Midbrain (tissue), 1 donor: ENCODE data around the gene AMN.

Experiments
- DNase-seq: peaks from one replicate; lab custom pipeline; 2025; lab: John Stamatoyannopoulos, UW

The AMN gene

DNA sequence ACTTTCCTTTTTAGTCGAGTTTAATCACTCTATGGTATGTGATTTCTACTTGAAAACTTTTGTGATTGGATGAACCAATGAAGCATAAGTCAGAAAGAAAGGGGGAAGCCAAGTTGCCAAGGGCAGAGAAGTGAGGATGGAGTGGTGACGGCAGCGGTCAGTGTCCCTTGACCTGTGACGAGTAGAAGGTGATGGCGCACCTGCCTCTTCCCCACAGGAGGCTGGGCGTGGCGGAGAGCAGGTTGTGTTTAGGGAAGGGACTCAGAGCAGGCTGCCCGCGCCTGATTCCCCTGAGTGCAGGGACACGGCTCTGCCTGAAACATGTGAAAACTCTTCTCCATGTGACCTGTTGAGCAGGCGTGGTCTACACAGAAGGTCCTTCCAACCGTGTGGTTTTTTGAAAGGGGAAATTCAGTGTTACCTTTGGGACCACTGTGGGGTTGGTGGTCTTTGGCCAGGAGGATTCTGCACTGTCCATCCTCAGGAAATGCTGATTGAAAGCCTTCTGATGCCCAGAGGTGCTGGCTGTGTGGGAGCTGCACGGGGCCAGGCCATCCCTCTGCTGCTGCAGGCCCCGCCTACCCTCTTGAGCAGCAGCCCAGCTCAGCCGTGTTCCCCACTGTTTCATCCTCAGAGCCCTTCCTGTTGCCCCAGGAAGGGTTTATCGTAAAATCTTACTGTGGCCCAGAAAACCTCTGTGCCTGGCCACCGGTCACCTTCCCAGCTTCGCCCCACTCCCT, 23.5 kb upstream of the AMN start:
- no peak for DNase-seq

DNA sequence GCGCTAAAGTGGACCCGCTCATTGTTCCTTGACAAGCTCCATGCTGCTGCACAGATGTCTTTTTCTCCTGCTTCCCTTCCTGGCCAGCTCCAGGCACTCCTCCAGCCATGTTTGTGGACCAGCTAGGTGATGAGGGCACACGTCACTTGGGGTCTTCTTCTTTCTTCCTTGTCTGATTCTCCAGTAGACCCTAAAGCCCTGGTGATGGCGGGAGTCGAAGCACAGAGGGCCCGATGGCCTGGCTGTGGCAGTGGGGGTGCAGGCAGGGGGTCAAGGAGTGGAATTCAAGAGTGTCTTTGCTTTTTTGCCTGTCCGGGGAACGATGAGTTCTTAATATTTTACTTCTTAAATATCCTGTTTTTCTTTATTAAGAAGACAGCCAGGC, 23.0 kb upstream of the AMN start:
- DNase-seq, result no peak

DNA sequence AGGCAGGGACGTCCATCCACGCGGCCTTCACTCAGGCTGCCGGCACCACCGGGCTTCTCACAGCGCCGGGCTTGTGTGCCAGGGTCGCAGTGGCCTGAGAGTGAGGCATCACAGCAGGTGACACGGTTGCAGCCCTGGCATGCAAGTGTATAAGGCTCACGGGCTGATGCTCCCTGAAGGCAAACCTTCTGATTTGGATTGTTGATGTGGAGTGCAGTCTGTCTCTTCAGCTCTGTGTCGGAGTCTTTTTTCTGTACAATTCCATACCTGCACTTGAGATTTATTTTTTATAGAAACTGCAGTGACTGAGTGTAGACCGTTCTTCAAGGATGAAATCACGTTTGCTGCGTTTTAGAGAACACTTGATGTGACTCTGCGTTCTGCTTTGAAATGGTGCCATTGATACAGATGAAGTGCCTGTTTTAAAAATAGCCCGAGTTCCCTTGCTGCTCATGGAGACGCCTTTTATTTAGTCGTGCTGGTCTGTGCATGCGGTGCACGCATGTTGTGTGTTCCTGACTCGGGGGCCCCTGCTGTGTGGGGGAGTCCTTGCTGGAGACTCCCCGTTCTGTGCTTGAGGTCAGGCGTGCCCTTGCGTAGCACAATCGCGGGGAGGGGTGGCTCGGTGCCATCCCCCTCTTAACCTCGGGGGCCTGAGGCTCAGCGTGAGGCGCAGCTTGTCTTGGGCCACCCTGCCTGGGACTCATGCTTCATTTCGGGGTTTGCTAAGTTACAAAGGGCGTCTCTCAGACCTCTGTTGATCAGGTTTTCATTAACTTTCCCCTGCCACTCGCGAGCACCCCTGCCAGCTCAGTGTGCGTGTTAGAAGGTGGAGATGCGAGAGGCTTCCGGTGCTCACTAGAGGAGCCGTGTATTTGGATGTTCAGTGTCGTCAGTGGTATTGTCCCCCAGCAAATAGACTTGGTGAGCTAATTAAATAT, 21.6 kb upstream of the AMN start:
- DNase-seq, result no peak

DNA sequence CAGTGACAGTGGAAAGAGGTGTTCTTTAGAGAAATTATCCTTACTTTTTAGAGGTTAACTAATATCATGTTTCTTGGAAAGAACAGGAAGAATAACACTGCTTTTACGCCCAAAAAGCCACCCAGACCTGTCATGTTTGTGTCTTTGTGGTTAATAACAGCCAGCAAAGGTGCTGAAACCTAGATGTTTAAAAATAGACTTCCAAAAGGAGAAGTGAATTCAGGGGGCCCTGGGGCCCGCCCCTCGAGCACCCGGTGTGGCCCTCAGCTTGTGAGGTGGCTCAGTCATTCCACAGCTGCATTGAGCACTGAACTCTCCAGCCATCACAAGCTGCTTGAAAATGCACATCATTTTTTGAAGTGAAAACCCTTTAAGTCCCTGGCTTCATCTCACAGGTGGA, 20.8 kb upstream of the AMN start:
- no peak for DNase-seq

DNA sequence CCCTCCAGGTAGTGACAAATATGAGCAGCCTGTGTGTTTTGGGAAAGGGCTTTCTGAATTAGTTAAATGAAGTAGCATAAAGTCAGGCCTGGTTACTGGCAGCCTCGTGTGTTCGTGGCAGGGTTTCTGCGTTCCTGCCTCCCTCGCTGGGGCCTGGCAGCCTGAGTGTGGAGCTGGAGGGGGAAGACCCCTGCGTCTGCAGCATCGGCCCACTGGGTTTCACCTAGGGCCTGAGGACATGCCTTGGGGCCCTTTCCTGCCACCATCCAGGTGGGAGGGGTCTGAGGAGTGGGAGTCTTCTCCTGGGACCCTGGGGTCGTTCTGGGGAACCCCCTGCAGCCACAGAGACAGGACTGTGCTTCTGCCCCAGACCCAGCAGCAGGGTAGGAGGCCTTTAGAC, 20.4 kb upstream of the AMN start:
- DNase-seq, result no peak

DNA sequence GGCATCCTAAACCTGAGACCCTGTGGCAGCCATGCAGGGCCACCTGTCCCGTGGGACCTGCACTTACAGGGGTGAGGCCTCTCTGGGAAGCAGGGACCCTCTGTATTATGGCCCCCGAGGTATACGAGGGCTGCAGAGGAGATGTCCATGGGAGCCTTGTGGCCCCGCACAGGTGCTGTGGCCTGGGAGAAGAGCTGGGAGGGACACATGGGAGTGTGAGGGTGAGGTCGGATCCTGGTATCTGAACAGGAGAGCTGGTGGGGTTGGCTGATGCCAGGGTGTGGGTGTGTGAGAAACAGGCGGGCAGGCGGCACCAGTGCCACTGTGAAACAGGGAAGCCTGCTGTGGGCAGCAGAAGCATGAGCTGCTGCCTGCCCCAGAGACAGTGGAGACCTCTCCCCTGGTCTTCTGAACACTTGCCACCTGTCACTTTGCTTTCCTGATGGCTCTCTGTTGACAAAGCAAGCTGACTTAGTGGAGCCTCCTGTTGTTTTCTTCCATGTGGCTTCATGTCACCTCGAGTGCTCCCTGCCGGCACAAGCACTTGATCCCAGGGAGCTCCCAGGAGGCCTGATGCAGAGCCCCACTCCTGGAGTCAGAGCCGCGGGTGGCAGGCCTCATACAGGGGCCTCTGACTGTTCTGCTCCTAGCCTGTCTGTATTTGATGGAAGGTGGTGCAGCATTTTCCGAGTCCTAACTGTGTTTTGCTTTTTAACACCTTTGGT, 19.8 kb upstream of the AMN start:
- no peak for DNase-seq

DNA sequence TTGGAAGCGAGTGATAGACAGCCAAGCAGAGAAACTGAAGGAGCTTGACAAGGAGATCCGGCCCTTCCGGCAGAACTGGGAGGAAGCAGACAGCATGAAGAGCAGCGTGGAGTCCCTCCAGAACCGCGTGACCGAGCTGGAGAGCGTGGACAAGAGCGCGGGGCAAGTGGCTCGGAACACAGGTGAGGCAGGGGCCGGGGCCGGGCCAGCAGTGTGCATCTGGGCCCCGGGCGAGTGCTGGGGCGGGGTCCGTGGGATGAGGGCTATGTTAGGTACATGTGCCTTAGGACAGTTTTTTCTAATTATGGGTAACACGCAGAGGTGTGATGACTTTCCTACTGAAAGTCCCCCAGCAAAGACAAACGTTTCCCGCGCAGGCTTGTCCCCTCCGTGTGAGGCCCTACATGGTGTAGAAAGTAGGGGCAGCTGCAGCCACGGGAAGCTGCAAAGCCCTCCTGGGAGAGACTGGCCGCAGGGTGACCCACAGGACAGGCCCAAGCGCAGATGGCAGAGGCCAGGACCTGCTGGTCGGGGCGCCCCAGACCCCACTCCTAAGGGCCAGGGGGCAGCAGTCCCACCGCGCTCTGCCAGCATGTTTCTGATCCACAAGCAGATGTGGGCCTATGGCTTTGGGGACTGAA, 19.1 kb upstream of the AMN start:
- no peak for DNase-seq

DNA sequence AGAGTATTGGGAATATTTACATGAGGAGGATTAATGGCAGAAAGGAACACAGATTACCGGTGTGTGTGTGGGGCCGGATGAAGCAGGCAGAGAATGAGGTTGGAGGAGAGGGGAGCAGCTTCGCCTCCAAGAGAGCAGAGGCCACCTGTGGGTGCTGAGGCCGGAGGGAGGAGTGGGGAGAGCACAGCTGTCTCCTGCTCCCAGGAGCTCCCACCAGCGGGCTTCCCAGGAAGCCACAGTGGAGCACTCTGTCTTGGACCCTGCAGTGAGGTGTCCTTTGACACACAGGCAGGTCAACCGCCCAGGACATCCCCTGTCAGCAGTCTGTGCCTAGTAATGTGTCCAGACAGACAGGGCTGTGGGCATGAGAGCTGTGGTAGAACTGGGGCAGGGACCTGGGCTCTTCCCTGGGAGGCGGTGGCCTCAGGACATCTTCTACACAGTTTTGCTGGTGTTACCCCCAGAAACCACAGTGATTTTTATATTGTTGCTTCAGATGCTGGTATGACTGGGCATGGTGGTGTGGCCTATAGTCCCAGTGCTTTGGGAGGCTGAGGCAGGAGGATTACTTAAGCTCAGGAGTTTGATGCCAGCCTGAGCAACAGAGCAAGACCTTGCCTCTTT, 18.5 kb upstream of the AMN start:
- DNase-seq, result no peak

DNA sequence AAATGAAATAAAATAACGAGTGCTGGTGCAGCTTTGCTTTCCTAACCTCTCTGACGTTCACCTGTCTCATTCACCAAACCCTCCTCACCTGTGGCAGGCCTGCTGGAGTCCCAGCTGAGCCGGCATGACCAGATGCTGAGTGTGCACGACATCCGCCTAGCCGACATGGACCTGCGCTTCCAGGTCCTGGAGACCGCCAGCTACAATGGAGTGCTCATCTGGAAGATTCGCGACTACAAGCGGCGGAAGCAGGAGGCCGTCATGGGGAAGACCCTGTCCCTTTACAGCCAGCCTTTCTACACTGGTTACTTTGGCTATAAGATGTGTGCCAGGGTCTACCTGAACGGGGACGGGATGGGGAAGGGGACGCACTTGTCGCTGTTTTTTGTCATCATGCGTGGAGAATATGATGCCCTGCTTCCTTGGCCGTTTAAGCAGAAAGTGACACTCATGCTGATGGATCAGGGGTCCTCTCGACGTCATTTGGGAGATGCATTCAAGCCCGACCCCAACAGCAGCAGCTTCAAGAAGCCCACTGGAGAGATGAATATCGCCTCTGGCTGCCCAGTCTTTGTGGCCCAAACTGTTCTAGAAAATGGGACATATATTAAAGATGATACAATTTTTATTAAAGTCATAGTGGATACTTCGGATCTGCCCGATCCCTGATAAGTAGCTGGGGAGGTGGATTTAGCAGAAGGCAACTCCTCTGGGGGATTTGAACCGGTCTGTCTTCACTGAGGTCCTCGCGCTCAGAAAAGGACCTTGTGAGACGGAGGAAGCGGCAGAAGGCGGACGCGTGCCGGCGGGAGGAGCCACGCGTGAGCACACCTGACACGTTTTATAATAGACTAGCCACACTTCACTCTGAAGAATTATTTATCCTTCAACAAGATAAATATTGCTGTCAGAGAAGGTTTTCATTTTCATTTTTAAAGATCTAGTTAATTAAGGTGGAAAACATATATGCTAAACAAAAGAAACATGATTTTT, 17.1 kb upstream of the AMN start:
- no peak for DNase-seq

DNA sequence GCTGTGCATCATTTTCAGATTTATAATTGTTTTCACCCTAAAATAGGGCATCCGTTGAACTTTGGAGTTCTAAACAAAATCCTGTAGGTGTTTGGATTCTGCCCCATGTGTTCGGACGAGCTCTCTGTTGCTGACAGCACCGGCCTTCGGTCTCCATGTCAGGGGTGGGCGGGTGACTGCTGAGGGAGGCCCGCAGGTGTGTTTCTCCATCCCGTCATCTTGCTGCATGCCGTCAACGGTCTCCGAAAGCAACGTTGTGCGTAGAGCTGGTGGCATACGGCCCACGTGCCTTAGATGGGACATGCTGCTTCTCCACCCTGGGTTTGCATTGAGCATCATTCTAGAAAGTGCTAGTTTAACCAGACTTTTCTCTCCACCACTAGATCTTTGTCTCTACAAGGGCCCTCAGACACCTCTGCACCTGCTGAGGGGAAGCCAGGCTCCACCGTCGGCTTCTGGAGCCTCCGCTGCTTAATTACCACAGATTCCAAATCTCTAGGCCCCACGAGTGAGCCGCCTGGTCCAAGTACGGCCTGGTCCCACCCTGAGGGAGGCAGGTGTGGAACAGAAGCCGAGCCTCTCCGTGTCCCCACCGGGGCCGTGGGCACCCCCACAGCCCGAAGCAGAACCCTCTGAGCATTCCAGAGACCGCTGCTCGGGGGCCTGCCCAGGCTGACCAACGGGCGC, 15.7 kb upstream of the AMN start:
- no peak for DNase-seq

DNA sequence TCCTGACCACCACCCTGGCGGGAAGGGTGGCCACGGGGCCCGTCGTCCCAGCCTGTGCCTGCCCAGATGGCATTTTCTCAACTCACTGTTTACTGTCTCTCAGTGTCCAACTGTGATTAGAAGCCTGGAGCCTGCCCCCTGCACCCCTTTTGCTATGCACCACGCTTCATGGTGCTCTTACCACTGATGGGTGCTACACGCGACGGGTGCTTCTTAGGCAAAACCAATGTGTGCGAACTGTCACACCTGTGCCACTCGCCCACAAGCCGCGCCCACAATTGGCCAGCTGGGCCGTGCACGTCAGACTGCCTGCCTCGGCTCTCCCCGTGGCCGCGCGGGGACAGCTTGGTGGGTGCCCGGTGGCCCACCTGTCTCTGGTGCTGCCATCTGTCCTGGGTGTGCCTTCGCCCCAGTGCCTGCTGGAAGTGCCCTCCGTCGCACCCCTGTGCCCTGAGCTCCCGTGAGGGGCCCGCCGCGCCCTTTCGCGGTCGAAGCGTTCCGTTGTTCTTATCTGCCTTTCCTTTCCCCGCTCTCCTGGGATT, 15.1 kb upstream of the AMN start:
- DNase-seq, result no peak

DNA sequence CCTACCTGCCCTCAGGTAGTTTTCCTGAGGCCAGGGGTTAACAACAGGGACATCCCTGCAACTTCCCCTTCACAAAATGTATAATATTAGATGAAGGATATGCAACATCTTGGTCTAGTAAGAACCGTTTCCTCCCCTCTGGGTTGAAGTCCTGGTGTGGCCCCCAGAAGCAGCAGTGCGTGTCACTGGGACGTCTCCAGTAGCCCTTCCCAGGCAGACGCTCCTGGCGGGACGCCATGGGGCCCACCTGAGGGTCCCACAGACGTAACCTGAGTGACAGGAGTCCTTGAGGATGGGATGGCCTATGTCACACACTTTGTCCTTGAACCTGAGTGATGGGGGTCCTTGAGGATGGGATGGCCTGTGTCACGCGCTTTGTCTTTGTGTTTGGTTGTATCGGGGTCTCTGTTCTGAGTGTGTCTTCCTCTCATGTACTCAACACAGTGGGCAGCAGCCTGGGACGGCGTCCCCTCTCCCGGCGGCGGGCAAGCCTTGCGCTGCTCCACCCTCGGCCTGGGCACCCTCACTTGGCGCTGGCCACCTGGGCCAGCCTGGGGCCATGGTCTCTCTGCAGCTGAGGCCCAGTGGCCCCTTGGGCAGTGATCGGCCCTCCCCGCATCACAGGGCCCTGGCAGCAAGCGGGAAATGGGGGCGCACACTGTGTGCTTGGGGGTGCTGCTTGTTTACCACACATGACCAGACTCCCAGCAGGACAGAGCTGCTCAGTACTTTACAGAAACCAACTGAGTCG, 14.3 kb upstream of the AMN start:
- DNase-seq, result no peak

DNA sequence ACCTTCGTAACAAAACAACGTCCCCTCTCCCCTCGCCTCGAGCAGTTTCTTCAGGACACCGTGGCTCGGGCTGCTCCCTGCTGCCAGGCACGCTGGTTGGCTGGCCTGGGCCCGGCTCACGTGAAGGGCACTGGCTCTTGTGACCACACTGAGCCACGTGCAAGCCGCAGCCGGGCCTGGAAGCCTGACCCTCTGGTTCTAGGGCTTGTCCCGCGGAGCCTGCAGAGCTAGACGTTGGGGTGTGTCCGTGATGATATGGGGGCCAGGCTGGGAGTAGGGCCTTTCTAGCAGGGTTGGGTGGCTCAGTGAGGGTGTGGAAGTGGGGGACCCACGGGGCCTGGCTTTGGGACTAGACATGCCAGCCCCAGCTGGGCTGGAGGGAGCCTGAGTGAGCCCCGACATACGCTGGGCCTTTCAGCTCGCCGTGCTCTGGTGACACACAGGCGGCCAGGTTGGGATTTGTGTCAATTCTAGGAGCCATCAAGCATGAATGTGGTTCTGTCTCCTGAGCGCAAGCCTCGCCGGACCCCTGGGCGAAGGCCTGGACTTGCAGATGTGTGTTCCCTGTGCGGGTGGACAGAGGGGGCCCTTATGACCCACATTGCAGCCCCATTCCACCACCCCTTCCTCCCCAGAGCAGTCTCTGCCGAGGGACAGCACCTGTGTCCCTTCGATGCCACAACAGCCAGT, 13.6 kb upstream of the AMN start:
- DNase-seq, result no peak

DNA sequence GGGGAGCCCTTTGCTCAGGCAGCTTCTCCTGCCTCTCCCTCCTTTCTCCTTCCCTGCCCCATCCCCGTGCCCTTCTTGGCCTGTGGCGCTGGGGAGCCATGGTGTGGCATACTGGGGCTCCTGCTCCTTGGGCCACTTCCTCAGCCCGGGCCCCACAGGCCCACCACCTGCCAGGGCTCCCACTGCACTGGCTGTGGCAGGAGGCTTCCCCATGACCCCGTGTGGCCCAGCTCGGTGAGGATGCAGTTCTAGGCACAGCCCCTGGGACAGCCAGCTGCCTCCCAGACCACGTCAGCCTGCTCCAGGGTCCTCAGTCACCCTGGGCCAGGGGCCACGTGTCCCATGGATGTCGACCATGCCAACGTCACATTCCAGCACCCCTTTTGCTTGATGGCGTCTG, 13.0 kb upstream of the AMN start:
- DNase-seq, result no peak

DNA sequence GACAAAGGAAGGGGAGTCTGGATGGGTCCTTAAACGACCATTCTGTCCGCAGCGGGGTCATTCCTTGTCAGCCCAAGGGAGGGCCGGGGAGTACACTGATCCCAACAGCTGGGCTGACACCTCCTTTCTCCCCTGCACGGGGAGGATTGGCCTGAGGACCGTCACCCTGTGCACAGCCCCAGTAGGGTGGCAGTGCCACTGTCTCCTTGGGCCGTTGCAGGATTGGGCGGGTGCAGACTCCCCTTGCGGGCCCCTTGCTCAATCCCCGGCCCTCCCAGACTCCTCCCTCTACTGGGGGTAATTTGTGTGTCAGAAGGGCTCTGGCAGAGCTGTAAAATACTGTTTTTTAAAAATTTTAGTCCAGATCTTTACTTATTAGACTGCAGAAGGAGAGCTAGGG, 12.6 kb upstream of the AMN start:
- DNase-seq, result no peak

DNA sequence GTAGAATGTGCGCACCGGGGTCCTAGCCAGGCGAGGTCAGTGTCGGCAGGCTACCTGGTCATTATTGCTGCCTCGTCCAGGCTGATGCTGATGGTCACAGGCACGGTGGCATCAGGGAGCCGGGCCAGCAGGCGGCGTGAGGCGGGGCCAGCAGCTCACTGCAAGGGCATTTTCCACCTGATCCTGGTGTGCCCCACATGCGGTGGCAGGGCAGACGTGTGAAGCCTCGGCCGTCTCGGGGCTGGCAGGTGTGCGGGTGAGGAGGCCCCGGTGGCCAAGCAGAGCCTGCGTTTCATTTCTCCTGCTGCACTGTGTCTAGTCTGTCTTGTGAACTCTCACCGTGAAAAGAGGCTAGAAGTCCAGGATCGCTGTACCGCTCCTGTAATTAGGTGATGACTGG, 12.0 kb upstream of the AMN start:
- DNase-seq, result no peak

DNA sequence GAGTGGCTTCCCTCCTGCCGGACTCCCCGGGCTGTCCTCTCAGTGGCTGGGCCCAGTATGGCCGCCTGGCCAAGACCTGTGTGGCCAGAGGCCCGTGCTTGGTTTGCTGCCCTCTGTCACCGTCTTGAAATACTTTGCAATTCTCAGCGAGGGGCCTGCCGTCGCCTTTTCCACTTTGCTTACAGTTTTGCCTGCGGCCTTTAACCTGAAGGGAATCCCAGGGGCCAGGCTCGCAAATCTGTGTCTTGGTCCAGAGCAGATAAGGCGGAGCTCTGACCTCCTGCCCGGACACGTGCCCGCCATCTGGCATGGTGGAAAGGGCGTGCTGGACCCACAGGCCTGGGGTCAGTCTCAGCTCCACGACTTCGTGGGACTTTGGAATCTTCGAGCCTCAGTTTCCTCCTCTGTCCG, 10.9 kb upstream of the AMN start:
- no peak for DNase-seq
